ENCODE results near the gene PBXIP1.

The PBXIP1 gene, protein sequence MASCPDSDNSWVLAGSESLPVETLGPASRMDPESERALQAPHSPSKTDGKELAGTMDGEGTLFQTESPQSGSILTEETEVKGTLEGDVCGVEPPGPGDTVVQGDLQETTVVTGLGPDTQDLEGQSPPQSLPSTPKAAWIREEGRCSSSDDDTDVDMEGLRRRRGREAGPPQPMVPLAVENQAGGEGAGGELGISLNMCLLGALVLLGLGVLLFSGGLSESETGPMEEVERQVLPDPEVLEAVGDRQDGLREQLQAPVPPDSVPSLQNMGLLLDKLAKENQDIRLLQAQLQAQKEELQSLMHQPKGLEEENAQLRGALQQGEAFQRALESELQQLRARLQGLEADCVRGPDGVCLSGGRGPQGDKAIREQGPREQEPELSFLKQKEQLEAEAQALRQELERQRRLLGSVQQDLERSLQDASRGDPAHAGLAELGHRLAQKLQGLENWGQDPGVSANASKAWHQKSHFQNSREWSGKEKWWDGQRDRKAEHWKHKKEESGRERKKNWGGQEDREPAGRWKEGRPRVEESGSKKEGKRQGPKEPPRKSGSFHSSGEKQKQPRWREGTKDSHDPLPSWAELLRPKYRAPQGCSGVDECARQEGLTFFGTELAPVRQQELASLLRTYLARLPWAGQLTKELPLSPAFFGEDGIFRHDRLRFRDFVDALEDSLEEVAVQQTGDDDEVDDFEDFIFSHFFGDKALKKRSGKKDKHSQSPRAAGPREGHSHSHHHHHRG

DNA sequence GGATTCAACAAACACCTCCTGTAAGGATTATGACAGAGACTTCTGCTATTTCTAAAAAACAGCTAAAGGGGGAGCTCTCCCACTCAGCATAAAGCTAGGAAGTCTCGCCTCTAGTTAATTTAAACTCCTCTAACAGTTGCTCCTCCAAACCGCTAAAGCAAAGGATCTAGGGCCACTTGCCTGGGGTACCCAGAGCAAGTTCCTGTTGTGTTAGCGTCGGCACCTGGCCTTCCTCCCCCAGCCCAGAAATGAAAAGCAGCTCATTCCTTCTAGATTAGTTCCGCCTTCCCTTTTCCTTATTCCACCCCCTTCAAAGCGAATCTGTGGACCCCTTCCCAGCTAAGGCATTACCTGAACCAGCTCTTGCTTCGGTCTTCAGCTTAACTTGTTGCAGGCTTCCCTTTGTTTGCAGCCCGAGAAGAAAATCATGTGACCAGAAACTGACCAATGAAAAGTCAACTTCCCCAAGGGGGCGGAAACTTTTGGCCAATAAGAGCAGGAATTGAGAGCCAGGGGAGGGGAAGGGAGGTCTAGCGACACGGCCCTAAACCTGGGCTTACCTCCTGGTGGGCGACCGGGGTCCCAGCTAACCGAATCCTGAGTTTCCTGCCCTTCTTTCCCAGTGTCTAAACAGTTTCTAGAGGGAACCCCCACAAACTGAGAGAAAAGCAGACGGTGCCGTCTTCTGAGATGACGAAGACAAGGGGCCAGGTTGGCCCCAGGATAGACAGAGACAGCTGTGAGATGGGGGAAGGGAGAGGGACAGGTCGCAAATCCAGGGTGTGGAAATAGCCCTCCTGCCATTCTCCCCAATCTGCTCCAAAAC is at the start of gene PBXIP1:
Gene PBXIP1, minus strand, starts transcription at position 382 of the 826 bp plus-strand sequence. CDS start 2,378 bp downstream, outside the sequence.
- TF ChIP-seq, protein P1, sequence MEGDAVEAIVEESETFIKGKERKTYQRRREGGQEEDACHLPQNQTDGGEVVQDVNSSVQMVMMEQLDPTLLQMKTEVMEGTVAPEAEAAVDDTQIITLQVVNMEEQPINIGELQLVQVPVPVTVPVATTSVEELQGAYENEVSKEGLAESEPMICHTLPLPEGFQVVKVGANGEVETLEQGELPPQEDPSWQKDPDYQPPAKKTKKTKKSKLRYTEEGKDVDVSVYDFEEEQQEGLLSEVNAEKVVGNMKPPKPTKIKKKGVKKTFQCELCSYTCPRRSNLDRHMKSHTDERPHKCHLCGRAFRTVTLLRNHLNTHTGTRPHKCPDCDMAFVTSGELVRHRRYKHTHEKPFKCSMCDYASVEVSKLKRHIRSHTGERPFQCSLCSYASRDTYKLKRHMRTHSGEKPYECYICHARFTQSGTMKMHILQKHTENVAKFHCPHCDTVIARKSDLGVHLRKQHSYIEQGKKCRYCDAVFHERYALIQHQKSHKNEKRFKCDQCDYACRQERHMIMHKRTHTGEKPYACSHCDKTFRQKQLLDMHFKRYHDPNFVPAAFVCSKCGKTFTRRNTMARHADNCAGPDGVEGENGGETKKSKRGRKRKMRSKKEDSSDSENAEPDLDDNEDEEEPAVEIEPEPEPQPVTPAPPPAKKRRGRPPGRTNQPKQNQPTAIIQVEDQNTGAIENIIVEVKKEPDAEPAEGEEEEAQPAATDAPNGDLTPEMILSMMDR (conservative IDR thresholded peaks at IDR 0.05; ENCODE audit: low read depth, low read length): peak; percentile 60
- peak; percentile 93 for DNase-seq (ENCODE audit: low read depth)
- H3K4me3 ChIP-seq (ENCODE audit: low read depth, low read length): peak within 1 kb of the TSS; percentile 68

DNA sequence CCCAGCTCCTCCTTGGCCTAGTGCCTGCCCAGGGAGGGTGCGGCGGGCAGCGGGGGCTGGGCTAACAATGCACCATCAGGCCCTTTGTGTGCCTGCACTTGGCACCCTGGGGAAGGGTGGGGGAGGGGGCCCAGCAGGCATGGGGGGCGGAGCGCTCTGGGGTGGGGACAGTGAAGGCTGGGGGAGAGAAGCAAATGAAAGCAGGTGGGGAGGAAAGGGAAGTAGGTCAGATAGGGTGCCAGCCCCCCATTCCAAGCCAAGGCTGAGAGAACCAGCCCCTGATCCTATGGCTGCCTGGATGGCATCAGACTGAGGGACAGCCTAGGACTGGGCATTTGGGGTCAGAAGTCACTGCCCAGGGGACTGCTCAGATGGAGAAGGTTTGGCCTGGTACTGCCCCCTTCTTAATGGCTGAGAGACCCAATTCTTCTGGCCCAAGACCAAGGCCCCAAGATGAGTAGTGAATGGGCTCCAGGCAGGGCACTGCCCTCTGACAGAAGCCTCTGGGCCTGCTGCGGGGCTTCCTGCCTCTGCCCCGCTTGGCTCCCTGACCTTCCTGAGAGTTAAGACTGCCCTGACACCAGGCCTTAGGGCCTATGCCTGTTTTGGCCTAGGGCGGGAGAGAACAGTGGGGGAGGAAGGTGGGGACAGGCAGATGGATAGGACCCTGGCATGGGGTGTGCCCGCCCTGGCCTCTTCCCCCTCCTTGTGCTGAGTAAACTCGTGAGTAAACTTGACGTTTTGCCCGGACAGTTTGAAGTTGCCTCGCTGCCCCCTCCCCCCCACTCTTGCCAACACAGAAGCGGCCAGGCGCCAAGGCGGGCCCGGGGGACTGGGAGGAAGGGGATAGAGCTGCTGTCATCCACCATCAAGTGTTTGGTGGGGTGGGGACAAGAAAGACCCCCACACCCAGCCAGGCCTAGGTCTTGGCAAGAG is 49.4 kb upstream of the PBXIP1 start:
- DNase-seq (ENCODE audit: low read depth): no peak
- TF ChIP-seq, protein P1 (conservative IDR thresholded peaks at IDR 0.05; ENCODE audit: low read depth, low read length): no peak
- H3K4me3 ChIP-seq (ENCODE audit: low read depth, low read length): no peak overlapping the region

DNA sequence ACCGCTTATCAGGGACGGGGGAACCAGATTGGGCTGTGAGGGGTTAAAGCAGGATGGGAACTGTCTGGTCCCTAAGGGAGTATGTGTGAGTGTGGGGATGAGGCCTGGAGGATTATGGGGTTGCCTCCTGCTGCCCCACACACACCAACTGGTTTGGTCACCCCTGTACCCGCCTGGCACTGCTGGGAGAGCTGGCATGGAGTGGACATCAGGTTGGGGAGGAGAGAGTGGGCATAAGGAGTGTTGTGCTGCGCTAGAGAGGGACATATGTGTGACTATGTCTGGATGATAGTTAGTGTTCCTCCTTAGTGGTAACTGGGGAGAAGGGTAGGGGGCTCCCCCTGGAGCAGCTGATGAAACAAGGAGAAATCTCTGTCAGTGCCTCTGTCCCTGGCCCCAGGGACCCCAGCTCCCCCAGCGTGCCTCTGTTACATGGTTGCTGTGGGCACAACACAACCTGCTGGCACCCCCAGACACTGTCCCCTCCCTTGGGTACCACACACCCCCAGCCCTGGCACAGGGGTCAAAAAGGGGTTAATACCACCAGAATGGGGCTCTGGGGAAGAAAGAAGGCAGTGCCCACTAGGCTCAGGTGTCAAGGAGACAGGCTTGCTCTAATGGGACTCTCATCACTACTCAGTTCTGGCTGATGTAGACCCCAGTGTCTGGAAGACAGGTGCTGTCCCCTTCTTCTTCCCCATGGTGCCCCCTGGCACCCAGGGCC is 48.6 kb upstream of the PBXIP1 start:
- TF ChIP-seq, protein P1 (conservative IDR thresholded peaks at IDR 0.05; ENCODE audit: low read depth, low read length): no peak
- H3K4me3 ChIP-seq (ENCODE audit: low read depth, low read length): peak overlapping the region; percentile 86
- peak; percentile 19 for DNase-seq (ENCODE audit: low read depth)

DNA sequence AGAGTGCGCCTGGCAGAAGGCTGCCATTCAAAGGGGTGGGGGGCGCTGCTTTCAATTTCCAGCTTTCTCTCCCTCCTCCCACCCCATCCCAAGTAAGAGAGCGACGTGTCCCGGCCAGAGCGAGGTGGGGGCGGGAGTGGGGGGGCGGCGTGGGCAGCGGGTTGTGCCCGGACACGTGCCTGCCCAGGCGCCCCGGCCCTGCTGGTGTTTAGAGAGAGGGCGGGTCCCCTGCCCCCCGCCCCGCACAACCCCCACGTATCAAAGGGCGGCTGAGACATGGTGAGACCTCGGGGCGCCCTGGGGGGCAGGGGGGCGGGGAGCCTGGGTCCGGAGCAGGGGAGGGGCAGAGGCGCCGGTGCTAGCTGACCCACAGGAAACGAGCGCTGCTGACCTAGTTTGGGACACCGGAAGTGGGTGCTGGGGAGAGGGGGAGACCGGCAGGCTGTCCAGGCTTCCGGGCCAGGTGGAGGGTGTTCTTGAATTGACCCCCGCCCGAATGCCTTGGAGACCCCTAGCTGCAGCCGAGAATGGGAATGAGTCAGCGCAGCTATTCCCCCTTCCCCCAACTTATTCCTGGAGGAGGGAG is 48.0 kb upstream of the PBXIP1 start:
- TF ChIP-seq, protein P1 (conservative IDR thresholded peaks at IDR 0.05; ENCODE audit: low read depth, low read length): no peak
- peak; percentile 39 for DNase-seq (ENCODE audit: low read depth)
- H3K4me3 ChIP-seq (ENCODE audit: low read depth, low read length): peak overlapping the region; percentile 86

DNA sequence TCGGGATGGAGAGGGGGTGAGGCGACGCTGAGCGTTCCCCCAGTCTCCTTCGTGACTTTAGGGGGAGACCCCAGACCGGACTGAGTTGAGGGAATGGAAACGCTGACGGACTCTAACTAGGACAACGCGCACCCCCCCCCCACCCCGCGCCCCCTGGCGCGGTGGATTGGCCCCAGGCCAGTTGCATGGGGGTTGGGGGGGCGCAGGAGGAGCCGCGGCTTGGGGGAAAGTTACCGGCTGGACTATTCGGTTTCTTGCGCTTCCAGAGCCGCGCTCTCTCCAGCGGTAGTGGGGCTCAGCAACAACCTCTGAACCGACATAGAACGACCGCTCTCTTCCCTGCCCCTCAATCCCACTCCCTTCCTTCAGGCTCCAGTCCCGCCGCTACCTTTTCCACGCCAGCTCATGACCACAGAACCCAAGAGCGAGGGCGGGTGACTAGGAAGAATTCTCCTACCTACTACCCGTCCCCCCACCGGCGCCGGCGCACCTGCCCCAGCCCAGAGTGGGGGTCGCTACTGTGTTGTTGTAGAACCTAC is 47.4 kb upstream of the PBXIP1 start:
- peak overlapping the region; percentile 86 for H3K4me3 ChIP-seq (ENCODE audit: low read depth, low read length)
- peak; percentile 28 for DNase-seq (ENCODE audit: low read depth)
- TF ChIP-seq, protein P1 (conservative IDR thresholded peaks at IDR 0.05; ENCODE audit: low read depth, low read length): no peak
